HL-60/S4 treated with retinoic acid at 250 ng/mL for 4 days and 3 days (cell line): Measurements from ENCODE around the gene CALD1.

Source experiments
- in situ Hi-C: fragments of 300-500 bp; cut with MboI; formaldehyde crosslinking; loops from 2 replicates; pipeline ENCODE4 v1.7.0; 2022; ENCODE audit warnings: low sequenced_read_pairs

Gene CALD1

GRCh38 chr7:134920026-134920753, 140.8 kb downstream of the CALD1 start:
- in situ Hi-C loops = no loop called here

GRCh38 chr7:134922720-134923704, 143.6 kb downstream of the CALD1 start:
- in situ Hi-C loops = no loop called here

- in situ Hi-C loops = no loop called here
These were observed 146.3 kb downstream of the CALD1 start for GRCh38 chr7:134925766-134926165.

- in situ Hi-C loops = no loop called here
These were observed 147.0 kb downstream of the CALD1 start for GRCh38 chr7:134926396-134926795.

GRCh38 chr7:134927076-134927475, 147.6 kb downstream of the CALD1 start:
- in situ Hi-C loops = no loop called here

- in situ Hi-C loops = no loop called here
These were observed 148.3 kb downstream of the CALD1 start for GRCh38 chr7:134927723-134928122.

- in situ Hi-C loops = no loop called here
These were observed 149.1 kb downstream of the CALD1 start for GRCh38 chr7:134928554-134928953.

- in situ Hi-C loops = no loop called here
These were observed 152.1 kb downstream of the CALD1 start for GRCh38 chr7:134931487-134931886.

- in situ Hi-C loops = no loop called here
These were observed 153.4 kb downstream of the CALD1 start for GRCh38 chr7:134932707-134933370.

- in situ Hi-C loops = no loop called here
These were observed 154.1 kb downstream of the CALD1 start for GRCh38 chr7:134933460-134934068.

GRCh38 chr7:134935701-134936100, 156.3 kb downstream of the CALD1 start:
- in situ Hi-C loops = no loop called here

GRCh38 chr7:134936893-134937510, 157.6 kb downstream of the CALD1 start:
- in situ Hi-C loops = no loop called here

- in situ Hi-C loops = no loop called here
These were observed 158.7 kb downstream of the CALD1 start for GRCh38 chr7:134938141-134938540.

GRCh38 chr7:134939136-134939535, 159.7 kb downstream of the CALD1 start:
- in situ Hi-C loops = no loop called here

GRCh38 chr7:134940729-134941128, 161.3 kb downstream of the CALD1 start:
- in situ Hi-C loops = no loop called here

GRCh38 chr7:134941185-134941900, 161.9 kb downstream of the CALD1 start:
- in situ Hi-C loops = no loop called here

- in situ Hi-C loops = no loop called here
These were observed 162.5 kb downstream of the CALD1 start for GRCh38 chr7:134941952-134942351.

GRCh38 chr7:134942690-134943466, 163.4 kb downstream of the CALD1 start:
- in situ Hi-C loops = no loop called here

- in situ Hi-C loops = no loop called here
These were observed 164.5 kb downstream of the CALD1 start for GRCh38 chr7:134943785-134944400.
